ENCODE measurements around the gene DTWD2. TPM values are rescaled to one million over a fixed set of nuclear protein-coding genes. Genes with fewer than 3 reads are reported as not detected.

The DTWD2 gene
- total RNA-seq, 2 donors from 2014 or later = 7.4 to 13.1 TPM

DNA sequence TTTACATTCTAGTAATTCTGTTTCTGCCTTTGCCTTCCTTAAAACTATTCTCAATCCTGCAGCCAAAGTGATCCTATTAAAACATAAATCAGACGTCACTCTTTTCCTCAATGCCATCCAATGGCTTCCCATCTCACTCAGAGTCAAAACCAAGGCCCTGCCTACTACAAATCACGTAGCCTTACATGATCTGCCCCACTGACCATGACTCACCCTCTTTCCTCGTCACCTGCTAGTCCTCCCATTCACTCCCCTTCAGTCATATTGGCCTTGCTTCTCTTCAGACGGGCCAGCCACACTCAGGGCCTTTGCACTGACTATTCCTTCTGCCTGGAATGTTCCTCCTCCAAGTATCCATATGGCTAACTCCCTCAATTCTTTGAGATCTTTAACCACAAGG lies 43.6 kb upstream of the DTWD2 start:
- Histone ChIP-seq H3K4me3 (no peak overlapping the region), H3K9me3 (no peaks in the 10 kb centered on the region), H3K4me1 (no peaks in the 10 kb centered on the region), H3K27ac (no peak overlapping the region), H3K27me3 (no peaks in the 10 kb centered on the region), H3K36me3 (no peaks in the 10 kb centered on the region)
- DNase-seq (ENCODE audit: low spot score) = no peak
- TF ChIP-seq, protein P1, sequence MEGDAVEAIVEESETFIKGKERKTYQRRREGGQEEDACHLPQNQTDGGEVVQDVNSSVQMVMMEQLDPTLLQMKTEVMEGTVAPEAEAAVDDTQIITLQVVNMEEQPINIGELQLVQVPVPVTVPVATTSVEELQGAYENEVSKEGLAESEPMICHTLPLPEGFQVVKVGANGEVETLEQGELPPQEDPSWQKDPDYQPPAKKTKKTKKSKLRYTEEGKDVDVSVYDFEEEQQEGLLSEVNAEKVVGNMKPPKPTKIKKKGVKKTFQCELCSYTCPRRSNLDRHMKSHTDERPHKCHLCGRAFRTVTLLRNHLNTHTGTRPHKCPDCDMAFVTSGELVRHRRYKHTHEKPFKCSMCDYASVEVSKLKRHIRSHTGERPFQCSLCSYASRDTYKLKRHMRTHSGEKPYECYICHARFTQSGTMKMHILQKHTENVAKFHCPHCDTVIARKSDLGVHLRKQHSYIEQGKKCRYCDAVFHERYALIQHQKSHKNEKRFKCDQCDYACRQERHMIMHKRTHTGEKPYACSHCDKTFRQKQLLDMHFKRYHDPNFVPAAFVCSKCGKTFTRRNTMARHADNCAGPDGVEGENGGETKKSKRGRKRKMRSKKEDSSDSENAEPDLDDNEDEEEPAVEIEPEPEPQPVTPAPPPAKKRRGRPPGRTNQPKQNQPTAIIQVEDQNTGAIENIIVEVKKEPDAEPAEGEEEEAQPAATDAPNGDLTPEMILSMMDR (IDR thresholded peaks at IDR 0.05) = no peak

DNA sequence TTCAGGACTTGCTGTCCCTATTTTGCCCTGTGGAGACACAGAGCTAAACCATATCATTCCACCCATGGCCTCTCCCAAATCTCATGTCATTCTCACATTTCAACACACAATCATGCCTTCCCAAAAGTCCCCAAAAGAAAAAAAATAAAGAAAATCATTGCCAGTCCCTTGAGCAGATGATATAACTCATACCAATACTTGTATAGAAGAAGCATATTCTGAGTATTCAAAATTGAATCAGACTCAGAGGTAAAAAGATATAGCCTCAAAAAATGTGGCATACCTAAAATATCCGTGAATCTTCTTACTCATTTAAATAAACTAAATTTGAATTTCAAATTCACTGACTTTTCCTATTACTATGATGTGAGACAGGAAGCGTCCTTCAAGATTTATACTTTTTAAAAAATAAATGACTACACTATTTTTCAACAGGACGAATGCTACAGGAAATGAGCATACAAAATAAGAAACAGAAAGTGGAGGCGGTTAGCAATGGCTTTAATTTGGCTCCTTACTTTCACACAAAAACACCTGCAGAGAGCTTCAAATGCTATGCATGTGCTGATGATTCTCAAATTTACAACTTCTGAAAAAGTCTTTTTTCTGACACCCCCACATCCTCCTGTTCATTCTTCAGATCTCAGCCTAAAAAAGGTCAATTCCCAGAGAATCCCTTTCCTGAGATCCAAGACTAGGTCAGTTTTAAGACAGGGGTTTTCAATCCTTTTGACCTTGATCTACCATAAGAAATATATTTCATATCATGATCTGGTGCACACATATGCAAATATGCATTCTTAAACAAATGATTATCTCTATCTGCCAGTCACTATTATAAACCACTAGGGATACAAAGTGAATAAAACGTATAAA lies 42.9 kb upstream of the DTWD2 start:
- no peak for DNase-seq (ENCODE audit: low spot score)
- Histone ChIP-seq H3K27ac (no peak overlapping the region), H3K4me1 (no peaks in the 10 kb centered on the region), H3K27me3 (no peaks in the 10 kb centered on the region), H3K36me3 (no peaks in the 10 kb centered on the region), H3K4me3 (no peak overlapping the region), H3K9me3 (no peaks in the 10 kb centered on the region)
- TF ChIP-seq, protein P1 (IDR thresholded peaks at IDR 0.05) = no peak

DNA sequence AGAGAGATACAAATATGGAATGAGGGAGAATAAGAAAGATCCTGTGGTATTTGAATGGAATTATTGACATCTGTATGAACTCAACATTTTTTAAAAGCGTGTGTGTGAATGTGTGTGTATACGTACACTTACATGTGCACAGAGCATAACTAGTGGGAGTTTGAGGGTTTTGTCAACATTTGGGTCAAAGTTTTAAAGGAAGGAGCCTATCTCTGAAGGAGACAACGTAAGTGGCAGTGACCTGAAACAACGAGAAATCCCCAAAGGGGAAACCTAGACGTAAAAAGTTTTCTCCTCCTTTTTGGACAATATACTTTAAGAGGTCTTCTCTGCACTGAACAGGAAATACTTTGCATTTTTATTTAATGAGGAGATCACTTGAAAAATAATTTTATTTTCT lies 40.2 kb upstream of the DTWD2 start:
- Histone ChIP-seq H3K4me3 (no peak overlapping the region), H3K4me1 (no peaks in the 10 kb centered on the region), H3K9me3 (peaks cover 0 to 10% of the 10 kb centered on the region in 2 donors), H3K27me3 (no peaks in the 10 kb centered on the region), H3K36me3 (no peaks in the 10 kb centered on the region), H3K27ac (no peak overlapping the region)
- DNase-seq (ENCODE audit: low spot score) = no peak
- TF ChIP-seq, protein P1 (IDR thresholded peaks at IDR 0.05) = no peak

GRCh38 chr5:119022773-119023172 lies 34.4 kb upstream of the DTWD2 start:
- no peak overlapping the region for H3K4me3 ChIP-seq
- no peaks in the 10 kb centered on the region for H3K4me1 ChIP-seq
- H3K9me3 ChIP-seq = peaks cover 0 to 10% of the 10 kb centered on the region in 2 donors
- no peak for DNase-seq (ENCODE audit: low spot score)
- H3K27ac ChIP-seq = no peak overlapping the region
- no peaks in the 10 kb centered on the region for H3K36me3 ChIP-seq
- no peaks in the 10 kb centered on the region for H3K27me3 ChIP-seq
- TF ChIP-seq, protein P1 (IDR thresholded peaks at IDR 0.05) = no peak

GRCh38 chr5:119022017-119022745 lies 33.8 kb upstream of the DTWD2 start:
- Histone ChIP-seq H3K27me3 (no peaks in the 10 kb centered on the region), H3K4me3 (no peak overlapping the region), H3K36me3 (no peaks in the 10 kb centered on the region), H3K27ac (no peak overlapping the region), H3K4me1 (no peaks in the 10 kb centered on the region), H3K9me3 (peaks cover 0 to 10% of the 10 kb centered on the region in 2 donors)
- no peak for DNase-seq (ENCODE audit: low spot score)
- TF ChIP-seq, protein P1 (IDR thresholded peaks at IDR 0.05) = peak in 1 of 2 donors; percentile 49

Measured in right atrium auricular region (tissue), 2 donors.